HFF-Myc (cell line): Measurements from ENCODE around the gene UQCR11.
A peak's percentile ranks its signal among the peaks of the same experiment; 100 is the strongest.

ENCODE experiments used
- DNase-seq: peaks from one replicate; pipeline ENCODE4 v3.0.0-alpha.2; 2011; ENCODE audit warnings: low read depth; ENCODE audit errors: extremely low read depth
- H3K4me3 ChIP-seq: replicated peaks from 2 replicates; pipeline ENCODE4 v1.5.1; 2011; ENCODE audit warnings: low read depth, mild to moderate bottlenecking, control low read depth, low read length
- TF ChIP-seq, protein P1 (sequence below): IDR thresholded peaks from 2 replicates; pipeline ENCODE4 v1.5.1; 2012; ENCODE audit warnings: mild to moderate bottlenecking, low read depth, low read length, control low read depth; ENCODE audit errors: missing control alignments

Gene UQCR11

DNA sequence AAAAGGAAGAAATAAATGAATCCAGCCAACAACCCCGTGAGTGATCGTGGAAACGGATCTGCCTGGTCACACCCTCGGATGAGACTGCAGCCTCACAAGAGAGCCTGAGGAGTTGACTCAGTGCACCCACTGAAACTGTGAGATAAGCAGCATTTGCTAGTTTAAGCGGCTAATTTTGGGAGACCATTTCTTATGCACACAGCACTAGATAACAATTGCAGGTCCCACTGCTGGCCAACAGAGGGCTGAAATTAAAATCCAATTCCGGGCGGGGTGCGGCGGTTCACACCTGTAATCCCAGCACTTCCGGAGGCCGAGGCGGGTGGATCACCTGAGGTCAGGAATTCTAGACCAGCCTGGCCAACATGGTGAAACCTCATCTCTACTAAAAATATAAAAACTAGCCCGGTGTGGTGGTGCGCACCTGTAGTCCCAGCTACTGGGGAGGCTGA is 3.6 kb downstream of the UQCR11 start:
- DNase-seq = no peak
- TF ChIP-seq, protein P1, sequence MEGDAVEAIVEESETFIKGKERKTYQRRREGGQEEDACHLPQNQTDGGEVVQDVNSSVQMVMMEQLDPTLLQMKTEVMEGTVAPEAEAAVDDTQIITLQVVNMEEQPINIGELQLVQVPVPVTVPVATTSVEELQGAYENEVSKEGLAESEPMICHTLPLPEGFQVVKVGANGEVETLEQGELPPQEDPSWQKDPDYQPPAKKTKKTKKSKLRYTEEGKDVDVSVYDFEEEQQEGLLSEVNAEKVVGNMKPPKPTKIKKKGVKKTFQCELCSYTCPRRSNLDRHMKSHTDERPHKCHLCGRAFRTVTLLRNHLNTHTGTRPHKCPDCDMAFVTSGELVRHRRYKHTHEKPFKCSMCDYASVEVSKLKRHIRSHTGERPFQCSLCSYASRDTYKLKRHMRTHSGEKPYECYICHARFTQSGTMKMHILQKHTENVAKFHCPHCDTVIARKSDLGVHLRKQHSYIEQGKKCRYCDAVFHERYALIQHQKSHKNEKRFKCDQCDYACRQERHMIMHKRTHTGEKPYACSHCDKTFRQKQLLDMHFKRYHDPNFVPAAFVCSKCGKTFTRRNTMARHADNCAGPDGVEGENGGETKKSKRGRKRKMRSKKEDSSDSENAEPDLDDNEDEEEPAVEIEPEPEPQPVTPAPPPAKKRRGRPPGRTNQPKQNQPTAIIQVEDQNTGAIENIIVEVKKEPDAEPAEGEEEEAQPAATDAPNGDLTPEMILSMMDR = no peak
- H3K4me3 ChIP-seq = no peak overlapping the region

DNA sequence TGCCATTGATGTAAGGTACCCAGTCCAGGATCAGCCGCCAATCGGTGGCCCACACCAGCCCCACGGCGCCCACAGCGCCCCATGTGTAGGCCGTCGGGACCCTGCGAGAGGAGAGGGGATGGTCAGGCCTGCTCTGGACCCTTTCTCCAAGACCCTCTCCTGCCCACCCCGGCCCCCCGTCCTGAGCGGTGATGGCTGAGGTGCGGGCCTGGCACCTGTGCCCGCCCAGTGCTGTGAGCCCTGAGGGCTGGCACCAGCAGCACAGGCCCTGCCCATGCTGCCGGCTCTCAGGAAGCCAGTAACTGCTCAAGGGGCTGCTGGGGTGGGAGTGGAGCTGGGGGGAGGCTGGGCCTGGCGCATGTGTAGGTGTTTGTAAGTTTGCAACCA is 5.8 kb downstream of the UQCR11 start:
- no peak for DNase-seq
- TF ChIP-seq, protein P1 = no peak
- no peak overlapping the region for H3K4me3 ChIP-seq

DNA sequence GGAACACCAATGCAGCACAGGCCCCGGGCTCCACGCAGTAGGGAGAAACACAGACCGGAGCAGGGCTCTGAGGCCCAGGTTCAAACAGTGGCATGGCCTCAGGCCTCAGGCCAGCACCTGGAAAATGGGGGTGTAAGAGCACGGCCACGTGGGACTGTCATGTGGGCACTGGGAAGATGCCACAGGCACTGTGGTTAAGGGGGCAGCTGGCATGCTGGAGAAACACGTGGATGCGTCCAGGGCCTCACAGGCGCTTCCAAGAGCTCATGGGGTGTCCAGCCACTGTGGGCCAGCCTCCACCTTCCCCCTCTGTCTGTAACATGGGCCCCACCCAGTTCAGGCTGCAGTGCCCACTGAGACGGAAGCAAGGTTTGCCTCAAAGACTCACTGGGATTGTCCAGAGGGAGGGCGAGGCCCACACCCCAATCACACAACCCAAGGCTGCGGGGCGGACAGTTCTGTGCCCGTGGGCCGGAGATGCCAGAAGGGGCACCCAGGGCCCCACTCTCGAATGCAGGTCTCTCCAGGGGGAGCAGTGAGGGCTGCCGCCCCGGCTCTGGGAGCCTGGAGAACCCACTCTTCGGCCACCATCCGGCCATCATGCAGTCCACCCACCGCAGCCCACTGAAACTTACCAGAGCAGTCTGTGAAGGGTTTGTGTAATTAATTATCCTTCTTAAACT is 6.3 kb downstream of the UQCR11 start:
- TF ChIP-seq, protein P1 = no peak
- DNase-seq = no peak
- H3K4me3 ChIP-seq = no peak overlapping the region

DNA sequence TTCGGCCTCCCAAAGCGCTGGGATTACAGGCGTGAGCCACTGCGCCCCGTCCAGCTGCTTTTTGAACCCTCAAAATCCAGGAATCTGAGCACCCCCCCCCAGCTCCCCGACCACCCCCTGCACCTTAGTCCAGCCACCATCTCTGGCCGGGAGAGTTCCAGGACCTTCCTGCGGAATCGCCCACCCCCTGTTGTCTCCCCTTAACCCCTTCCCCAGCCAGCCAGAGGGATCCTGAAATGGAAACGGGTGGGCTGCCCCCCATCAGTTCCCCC is 11.8 kb downstream of the UQCR11 start:
- DNase-seq = no peak
- TF ChIP-seq, protein P1 = no peak
- H3K4me3 ChIP-seq = peak overlapping the region; percentile 51

DNA sequence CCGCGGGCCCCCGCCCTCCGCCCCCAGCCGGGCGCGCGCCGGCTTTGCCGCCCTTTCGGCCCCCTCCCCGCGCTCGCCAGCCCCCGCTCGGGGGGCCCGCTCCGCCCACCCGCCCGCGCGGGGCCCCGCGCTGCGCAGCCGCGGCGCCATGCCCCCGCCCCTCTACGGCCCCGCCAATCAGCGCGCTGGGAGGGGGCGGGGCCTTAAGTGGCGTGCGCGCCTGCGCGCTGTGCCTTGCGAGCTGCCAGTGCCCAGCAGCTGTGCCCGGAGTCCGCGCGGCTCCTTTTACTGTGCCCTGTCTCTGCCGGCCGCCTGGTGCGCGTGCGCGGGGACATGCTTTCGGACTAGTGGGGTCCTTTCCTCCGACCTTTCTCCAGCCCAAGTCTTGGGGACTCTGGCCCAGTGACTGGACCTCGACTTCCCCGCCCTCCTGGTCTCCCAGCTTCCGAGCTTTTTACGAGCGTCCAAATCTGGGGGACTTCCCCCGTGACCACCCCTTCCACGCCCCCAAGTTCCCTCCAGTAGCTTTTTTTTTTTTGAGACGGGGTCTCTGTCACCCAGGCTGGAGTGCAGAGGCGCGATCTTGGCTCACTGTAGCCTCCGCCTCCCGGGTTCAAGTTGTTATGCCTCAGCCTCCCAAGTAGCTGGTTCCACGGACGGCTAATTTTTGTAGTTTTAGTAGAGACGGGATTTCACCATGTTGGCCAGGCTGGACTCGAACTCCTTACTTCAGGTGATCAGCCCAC is 12.3 kb downstream of the UQCR11 start, which contains the start of gene MBD3:
MBD3 (minus strand) TSS at position 111 of the 746 bp plus-strand sequence. CDS start 234 bp downstream, outside the sequence.
- peak within 1 kb of the TSS; percentile 97 for H3K4me3 ChIP-seq
- peak; percentile 54 for DNase-seq
- TF ChIP-seq, protein P1 = no peak

DNA sequence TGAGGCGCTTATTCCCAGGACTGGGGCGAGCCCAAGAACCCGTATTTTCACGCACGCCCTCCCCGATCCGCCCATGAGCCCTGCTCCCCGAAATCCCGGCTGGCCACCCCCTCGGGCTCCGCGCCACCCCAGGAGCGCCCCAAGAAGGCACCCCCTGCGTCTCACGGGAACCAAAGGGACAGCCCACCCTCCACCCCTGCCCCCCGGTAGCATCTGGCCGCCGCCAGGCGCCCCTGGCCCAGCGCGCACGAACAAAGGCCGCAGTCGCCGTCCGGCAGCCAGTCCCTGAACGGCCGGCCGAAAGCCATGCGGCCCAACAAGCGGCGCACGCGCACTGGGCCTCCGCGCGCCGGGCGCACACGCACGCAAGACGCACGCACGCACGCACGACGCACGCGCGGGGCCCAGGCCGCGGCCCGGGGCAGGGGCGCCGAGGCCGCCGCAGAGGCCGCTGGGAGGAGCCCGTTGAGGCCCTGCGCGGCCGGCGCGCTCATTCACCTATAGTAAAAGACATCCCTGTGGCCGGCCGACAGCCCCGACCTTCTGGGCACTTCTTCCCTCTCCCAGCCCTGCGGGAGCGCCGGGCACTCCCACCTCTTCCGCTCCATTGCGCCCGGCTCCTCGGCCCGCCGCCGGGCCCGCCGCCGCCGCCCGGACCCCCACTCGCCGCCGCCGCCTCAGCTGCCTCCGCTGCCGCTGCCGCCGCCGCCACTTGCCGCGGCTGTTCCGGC is 13.1 kb downstream of the UQCR11 start:
- H3K4me3 ChIP-seq = peak overlapping the region; percentile 97
- TF ChIP-seq, protein P1 = no peak
- DNase-seq = peak; percentile 55
